ENCODE results near the gene PTK6. TPM values are rescaled to one million over a fixed set of nuclear protein-coding genes. Genes with fewer than 3 reads are reported as not detected.

The PTK6 gene
- total and polyA plus RNA-seq, 2 donors (not counting 1 experiment from before 2014, with no cell fraction given), result 0.17 TPM; not detected in 1

- H2AFZ ChIP-seq (ENCODE audit: low read length), result peak within 1 kb of the TSS; percentile 62
- H3K27ac ChIP-seq (ENCODE audit: insufficient read depth, low read length), result peak within 1 kb of the TSS; percentile 79
- H3K27me3 ChIP-seq (ENCODE audit: control insufficient read depth, insufficient read depth, low read length), result no peaks in the 10 kb centered on the region
- no peaks in the 10 kb centered on the region for H4K20me1 ChIP-seq (ENCODE audit: control insufficient read depth, extremely low read depth, insufficient read depth, low read length)
- peak within 1 kb of the TSS; percentile 87 for H3K4me2 ChIP-seq (ENCODE audit: extremely low read depth, insufficient read depth, low read length)
- H3K4me1 ChIP-seq (ENCODE audit: control insufficient read depth, extremely low read depth, insufficient read depth, low read length), result peaks cover 2% of the 10 kb centered on the region
- H3K79me2 ChIP-seq (ENCODE audit: control insufficient read depth, insufficient read depth, low read length), result peaks cover 14% of the 10 kb centered on the region
- peaks cover 5% of the 10 kb centered on the region for H3K36me3 ChIP-seq (ENCODE audit: control insufficient read depth, insufficient read depth, low read length)
- H3K9me3 ChIP-seq (ENCODE audit: control insufficient read depth, insufficient read depth, low read depth, low read length), result no peaks in the 10 kb centered on the region
- peak within 1 kb of the TSS; percentile 69 to 92 (median 92) for H3K4me3 ChIP-seq (replicated peaks in 1 of 4; ENCODE audit: control extremely low read depth in 1 of 4, insufficient read depth in 1 of 4, low read depth in 3 of 4, low read length in 4 of 4)
- peak; percentile 67 to 80 for DNase-seq (ENCODE audit: low read depth in 2 of 2)
- TF ChIP-seq EZH2 (IDR thresholded peaks at IDR 0.05; ENCODE audit: low read length, missing control alignments) (no peak), CTCF (conservative IDR thresholded peaks at IDR 0.05 in 1 of 2, IDR thresholded peaks at IDR 0.05 in 1 of 2; ENCODE audit: low read depth in 1 of 2, low read length in 2 of 2) (no peak)
- H3K9ac ChIP-seq (ENCODE audit: insufficient read depth, low read length), result peak within 1 kb of the TSS; percentile 81
Observed at GRCh38 chr20:63520504-63520933, 16.7 kb downstream of the PTK6 start, which contains the start of gene PPDPF. PPDPF (plus strand) TSS chr20:63520765; CDS start chr20:63521309, 544 bp downstream.

DNA sequence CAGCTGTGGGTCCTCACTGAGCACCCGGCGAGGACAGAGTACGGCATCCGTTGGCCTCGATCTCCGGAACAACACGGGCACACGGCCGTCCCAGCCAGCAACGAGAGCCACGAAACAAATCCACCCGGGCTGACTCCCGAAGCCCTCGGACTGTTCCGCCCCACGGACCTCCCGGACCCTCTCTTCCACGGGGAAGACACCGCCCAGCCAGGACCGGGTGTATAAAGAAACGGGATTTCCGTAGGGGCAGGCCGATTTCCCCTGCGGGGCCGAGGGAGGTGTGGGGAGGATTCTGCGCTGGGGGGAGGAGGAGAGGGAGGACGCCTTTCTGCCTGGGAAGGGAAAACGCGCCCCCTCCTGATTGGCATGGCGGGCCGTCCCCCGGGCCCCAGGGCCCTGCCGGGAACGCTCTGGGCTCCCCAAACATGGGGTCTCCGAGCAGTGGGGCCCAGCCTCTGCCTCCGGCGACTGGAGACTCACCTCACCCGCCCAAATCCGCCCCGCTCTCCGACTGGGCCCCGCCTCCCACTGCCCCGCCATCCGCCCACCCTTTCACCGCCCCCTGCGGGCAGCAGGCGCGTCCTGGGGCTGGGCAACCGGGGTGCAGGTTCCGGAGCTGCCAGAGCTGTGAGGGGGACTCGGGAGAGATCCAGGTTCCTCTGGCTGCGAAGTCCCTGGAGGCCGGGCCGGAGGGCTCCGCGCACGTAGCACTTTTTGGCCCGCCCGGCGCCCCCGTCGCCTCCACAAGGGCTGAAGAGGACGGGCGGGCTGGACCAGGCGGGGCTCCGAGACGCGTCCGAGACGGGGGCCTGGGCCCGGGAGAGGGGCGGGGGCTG, 17.3 kb downstream of the PTK6 start:
- Histone ChIP-seq H3K4me3 (replicated peaks in 1 of 4; ENCODE audit: control extremely low read depth in 1 of 4, insufficient read depth in 1 of 4, low read depth in 3 of 4, low read length in 4 of 4) (peak overlapping the region; percentile 54 to 92 (median 62)), H3K27ac (ENCODE audit: insufficient read depth, low read length) (peak overlapping the region; percentile 27), H3K9ac (ENCODE audit: insufficient read depth, low read length) (peak overlapping the region; percentile 81), H3K4me2 (ENCODE audit: extremely low read depth, insufficient read depth, low read length) (peak overlapping the region; percentile 87), H3K4me1 (ENCODE audit: control insufficient read depth, extremely low read depth, insufficient read depth, low read length) (peaks cover 2% of the 10 kb centered on the region), H3K36me3 (ENCODE audit: control insufficient read depth, insufficient read depth, low read length) (peaks cover 5% of the 10 kb centered on the region), H3K27me3 (ENCODE audit: control insufficient read depth, insufficient read depth, low read length) (no peaks in the 10 kb centered on the region), H4K20me1 (ENCODE audit: control insufficient read depth, extremely low read depth, insufficient read depth, low read length) (no peaks in the 10 kb centered on the region), H3K79me2 (ENCODE audit: control insufficient read depth, insufficient read depth, low read length) (peaks cover 14% of the 10 kb centered on the region), H3K9me3 (ENCODE audit: control insufficient read depth, insufficient read depth, low read depth, low read length) (no peaks in the 10 kb centered on the region), H2AFZ (ENCODE audit: low read length) (peak overlapping the region; percentile 62)
- DNase-seq (ENCODE audit: low read depth in 2 of 2), result peak; percentile 46 to 49
- TF ChIP-seq CTCF (conservative IDR thresholded peaks at IDR 0.05 in 1 of 2, IDR thresholded peaks at IDR 0.05 in 1 of 2; ENCODE audit: low read depth in 1 of 2, low read length in 2 of 2), result peak; percentile 24 to 25
- TF ChIP-seq EZH2 (IDR thresholded peaks at IDR 0.05; ENCODE audit: low read length, missing control alignments), result no peak

DNA sequence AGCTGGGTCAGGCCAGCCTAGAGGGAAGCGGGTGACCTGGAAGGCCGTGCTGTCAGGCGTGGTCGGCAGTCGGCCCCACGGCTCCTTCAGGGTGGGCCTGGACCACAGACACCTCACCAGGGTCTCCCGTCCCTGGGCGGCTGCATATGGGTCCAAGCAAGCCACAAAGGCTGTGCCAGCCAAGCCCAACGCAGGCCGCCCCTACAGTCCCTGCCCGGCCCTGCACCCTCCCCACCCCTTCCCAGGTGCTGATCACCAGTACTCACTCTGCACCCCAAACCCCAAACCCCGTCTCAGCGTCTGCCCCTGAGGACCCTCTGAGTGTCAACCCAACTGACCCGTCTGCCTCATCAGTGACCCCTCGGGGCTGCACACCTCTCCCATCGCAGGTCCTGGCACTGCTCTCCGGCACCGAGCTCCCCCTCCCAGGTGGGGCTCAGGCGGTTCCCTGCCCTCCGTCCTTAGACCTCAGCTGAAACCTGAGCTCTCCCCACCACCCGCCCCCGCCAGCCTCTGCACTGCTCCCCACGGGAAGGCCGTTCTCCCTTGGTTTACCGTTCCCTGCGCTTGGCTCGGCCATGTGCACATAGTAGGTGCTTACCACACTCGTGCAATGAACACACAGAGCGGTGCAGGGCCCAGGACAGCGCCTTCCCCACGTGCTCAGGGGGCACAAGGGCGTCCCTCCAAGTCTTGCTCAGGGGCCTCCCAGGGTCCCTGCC, 18.1 kb downstream of the PTK6 start:
- Histone ChIP-seq H3K4me3 (replicated peaks in 1 of 4; ENCODE audit: control extremely low read depth in 1 of 4, insufficient read depth in 1 of 4, low read depth in 3 of 4, low read length in 4 of 4) (peak overlapping the region; percentile 54 to 92 (median 62)), H3K36me3 (ENCODE audit: control insufficient read depth, insufficient read depth, low read length) (peaks cover 5% of the 10 kb centered on the region), H3K4me2 (ENCODE audit: extremely low read depth, insufficient read depth, low read length) (no peak overlapping the region), H3K27me3 (ENCODE audit: control insufficient read depth, insufficient read depth, low read length) (no peaks in the 10 kb centered on the region), H4K20me1 (ENCODE audit: control insufficient read depth, extremely low read depth, insufficient read depth, low read length) (no peaks in the 10 kb centered on the region), H3K9me3 (ENCODE audit: control insufficient read depth, insufficient read depth, low read depth, low read length) (no peaks in the 10 kb centered on the region), H3K27ac (ENCODE audit: insufficient read depth, low read length) (no peak overlapping the region), H3K9ac (ENCODE audit: insufficient read depth, low read length) (no peak overlapping the region), H3K79me2 (ENCODE audit: control insufficient read depth, insufficient read depth, low read length) (peaks cover 14% of the 10 kb centered on the region), H2AFZ (ENCODE audit: low read length) (peak overlapping the region; percentile 62), H3K4me1 (ENCODE audit: control insufficient read depth, extremely low read depth, insufficient read depth, low read length) (peaks cover 2% of the 10 kb centered on the region)
- TF ChIP-seq EZH2 (IDR thresholded peaks at IDR 0.05; ENCODE audit: low read length, missing control alignments) (no peak), CTCF (conservative IDR thresholded peaks at IDR 0.05 in 1 of 2, IDR thresholded peaks at IDR 0.05 in 1 of 2; ENCODE audit: low read depth in 1 of 2, low read length in 2 of 2) (no peak)
- DNase-seq (ENCODE audit: low read depth in 2 of 2), result no peak

All from fibroblast of lung (primary cell).